Immature natural killer cell (primary cell): ENCODE measurements around the gene DCHS1. TPM values are rescaled to one million over a fixed set of nuclear protein-coding genes. Genes with fewer than 3 reads are reported as not detected.

ENCODE experiments used
- DNase-seq, 3 donors: peaks; one replicate each; pipeline ENCODE4 v3.0.0; 2022; ENCODE audit warnings: mixed read lengths in 1 of 3
- H3K27ac Mint-ChIP-seq, 6 donors: one replicate each; pipeline ENCODE4 v1.8.0; 2020; ENCODE audit warnings: mixed read lengths in 6 of 6, mild to moderate bottlenecking in 5 of 6, inconsistent platforms in 4 of 6, moderate library complexity in 3 of 6
- H3K27me3 Mint-ChIP-seq, 3 donors: one replicate each; pipeline ENCODE4 v1.8.0; 2020 to 2021; ENCODE audit warnings: low read depth in 3 of 3, mild to moderate bottlenecking in 3 of 3, mixed read lengths in 3 of 3, moderate library complexity in 3 of 3, inconsistent platforms in 1 of 3
- H3K36me3 Mint-ChIP-seq, 3 donors: one replicate each; pipeline ENCODE4 v1.8.0; 2020; ENCODE audit warnings: mixed read lengths in 3 of 3, inconsistent platforms in 2 of 3, mild to moderate bottlenecking in 2 of 3
- H3K4me1 Mint-ChIP-seq, 2 donors: one replicate each; pipeline ENCODE4 v1.8.0; 2020; ENCODE audit warnings: inconsistent platforms in 2 of 2, mild to moderate bottlenecking in 2 of 2, mixed read lengths in 2 of 2, moderate library complexity in 1 of 2
- H3K4me3 Mint-ChIP-seq, 5 donors: one replicate each; pipeline ENCODE4 v1.8.0; 2020; ENCODE audit warnings: mild to moderate bottlenecking in 5 of 5, mixed read lengths in 5 of 5, inconsistent platforms in 3 of 5, moderate library complexity in 3 of 5
- H3K9me3 Mint-ChIP-seq, 6 donors: one replicate each; pipeline ENCODE4 v1.8.0; 2020; ENCODE audit warnings: mild to moderate bottlenecking in 6 of 6, mixed read lengths in 6 of 6, inconsistent platforms in 4 of 6, moderate library complexity in 3 of 6
- polyA plus RNA-seq, 3 donors: library from polyadenylated mRNA; unstranded; fragments of 300-500 nt; fragmentation: Illumina TruSeq; gene quantifications; one replicate each; pipeline ENCODE4 v1.2.3, GENCODE V29; 2021

The DCHS1 gene
- polyA plus RNA-seq, 3 donors from 2014 or later: 0.10 to 0.11 TPM; not detected in 1

GRCh38 chr11:6623391-6624363, 31.9 kb downstream of the DCHS1 start:
- no peaks in the 10 kb centered on the region for H3K9me3 Mint-ChIP-seq
- no peak overlapping the region for H3K27ac Mint-ChIP-seq
- H3K36me3 Mint-ChIP-seq: no peaks in the 10 kb centered on the region
- H3K4me3 Mint-ChIP-seq: no peak overlapping the region
- peaks cover 18 to 19% of the 10 kb centered on the region in 2 donors for H3K4me1 Mint-ChIP-seq
- H3K27me3 Mint-ChIP-seq: peaks cover 0 to 2% (median 0%) of the 10 kb centered on the region in 3 donors
- no peak for DNase-seq

DNA sequence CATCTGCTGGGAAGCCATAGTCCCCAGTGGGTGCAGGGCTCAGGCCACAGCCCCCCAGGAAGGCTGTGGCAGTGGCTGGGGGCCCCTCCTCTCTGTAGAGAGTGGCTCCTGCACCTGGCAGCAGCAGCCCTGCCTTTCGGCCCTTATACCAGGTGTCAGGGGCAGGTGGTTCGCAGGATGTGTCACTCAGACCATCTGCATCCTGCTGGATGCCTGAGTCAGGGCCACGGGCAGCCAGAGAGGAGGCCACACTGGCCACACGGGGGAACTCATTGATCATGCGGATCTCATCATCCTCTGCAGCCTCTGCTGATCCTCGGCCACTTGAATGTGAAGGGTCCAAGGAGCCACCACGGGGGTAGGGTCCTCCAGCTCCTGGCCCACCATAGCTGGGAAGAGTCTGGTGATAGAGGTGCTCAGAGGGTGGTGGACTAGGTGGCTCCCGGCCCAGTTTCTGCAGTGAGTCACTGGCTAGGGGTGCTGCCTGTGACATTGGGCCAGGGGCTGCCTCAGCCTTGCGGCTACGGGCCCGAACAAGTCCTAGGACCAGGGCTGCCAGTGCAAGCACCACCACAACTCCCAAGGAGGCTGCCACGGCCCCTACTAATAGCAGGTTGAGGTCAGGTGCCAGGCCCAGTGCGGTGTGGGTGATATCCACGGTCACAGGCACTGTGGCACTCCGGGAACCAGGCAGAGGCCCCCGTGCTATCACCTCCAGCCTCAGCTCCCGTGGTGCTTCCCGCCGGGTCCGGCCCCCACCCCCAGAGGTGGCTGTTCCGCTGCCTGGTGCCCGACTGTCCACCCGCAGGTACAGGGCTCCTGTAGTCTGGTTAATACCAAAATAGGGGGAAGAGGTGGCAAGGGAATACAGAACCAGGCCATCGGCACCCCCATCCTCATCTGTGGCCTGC, 33.1 kb downstream of the DCHS1 start:
- no peaks in the 10 kb centered on the region for H3K9me3 Mint-ChIP-seq
- no peak overlapping the region for H3K4me3 Mint-ChIP-seq
- no peak overlapping the region for H3K27ac Mint-ChIP-seq
- peaks cover 0 to 3% (median 0%) of the 10 kb centered on the region in 3 donors for H3K27me3 Mint-ChIP-seq
- DNase-seq: no peak
- H3K36me3 Mint-ChIP-seq: no peaks in the 10 kb centered on the region
- H3K4me1 Mint-ChIP-seq: peaks cover 11 to 12% of the 10 kb centered on the region in 2 donors

- no peaks in the 10 kb centered on the region for H3K9me3 Mint-ChIP-seq
- H3K27me3 Mint-ChIP-seq: peaks cover 0 to 3% (median 0%) of the 10 kb centered on the region in 3 donors
- no peak for DNase-seq
- no peaks in the 10 kb centered on the region for H3K36me3 Mint-ChIP-seq
- H3K27ac Mint-ChIP-seq: no peak overlapping the region
- no peak overlapping the region for H3K4me3 Mint-ChIP-seq
- H3K4me1 Mint-ChIP-seq: peaks cover 5% of the 10 kb centered on the region in 2 donors
Observed at GRCh38 chr11:6621711-6622211, 33.8 kb downstream of the DCHS1 start.

DNA sequence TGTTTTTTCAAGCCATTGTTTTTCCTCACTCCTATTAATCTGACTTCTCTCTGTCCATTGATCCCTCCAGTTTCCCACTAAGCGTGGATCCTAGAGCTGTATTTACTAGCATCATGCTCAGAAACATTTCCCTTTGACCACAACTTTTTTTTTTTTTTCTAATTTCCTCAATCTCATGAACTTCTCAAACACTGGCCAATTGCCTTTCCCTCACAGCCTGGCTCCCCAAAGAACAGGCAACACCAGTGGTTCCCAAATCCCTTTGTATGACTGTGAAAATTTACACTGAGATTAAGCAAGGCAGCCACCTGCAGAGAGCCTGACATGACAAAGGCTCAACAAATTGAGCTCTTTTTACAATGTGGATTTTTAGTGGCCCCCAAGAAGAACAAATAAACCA, 35.0 kb downstream of the DCHS1 start:
- Mint-ChIP-seq H3K36me3 (peaks cover 0 to 5% (median 5%) of the 10 kb centered on the region in 3 donors), H3K9me3 (no peaks in the 10 kb centered on the region), H3K4me1 (peaks cover 6 to 9% of the 10 kb centered on the region in 2 donors), H3K27me3 (peaks cover 0 to 3% (median 0%) of the 10 kb centered on the region in 3 donors), H3K4me3 (no peak overlapping the region), H3K27ac (no peak overlapping the region)
- DNase-seq: no peak

DNA sequence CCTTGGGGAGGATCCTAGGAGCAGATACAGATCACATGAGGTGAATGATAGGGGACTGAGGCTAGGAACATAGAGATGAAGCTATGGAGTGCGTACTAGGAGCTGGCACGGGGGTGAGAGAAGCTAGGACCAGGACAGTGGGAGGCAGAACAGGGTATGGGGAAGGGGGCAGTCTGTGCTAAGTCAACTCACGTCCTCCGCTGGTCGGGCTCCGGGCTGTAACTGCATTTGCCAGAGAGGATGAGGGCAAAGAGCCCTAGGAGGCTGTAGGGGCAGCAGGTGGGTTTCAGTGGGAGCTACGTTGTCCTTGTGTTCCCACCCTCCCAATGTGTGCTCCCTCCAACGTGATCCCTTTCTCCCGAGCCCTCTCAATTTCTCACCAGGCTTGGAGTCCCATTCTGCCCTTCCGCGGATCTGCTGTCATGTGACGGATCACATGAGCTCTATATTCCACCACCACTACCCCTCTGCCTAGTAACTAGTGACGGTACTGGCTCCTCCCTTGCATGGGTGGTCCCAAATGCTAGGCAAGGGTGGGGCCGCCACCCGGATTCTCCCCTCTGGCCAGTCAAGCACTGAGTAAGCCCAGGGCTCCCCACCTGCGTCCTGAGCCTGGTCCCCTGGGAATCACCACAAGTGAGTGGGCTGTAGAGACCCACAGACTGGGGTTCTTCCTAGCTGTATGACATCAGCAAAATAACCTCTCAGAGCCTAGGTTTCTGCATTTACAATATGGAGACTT, 36.4 kb downstream of the DCHS1 start, which contains the start of gene TPP1:
Gene TPP1 (minus strand): TSS at position 419 of the 742 bp plus-strand sequence. CDS start 22 bp downstream, at position 397.
- Mint-ChIP-seq H3K27ac (no peak within 1 kb of the TSS), H3K27me3 (peaks cover 0 to 3% (median 0%) of the 10 kb centered on the region in 3 donors), H3K4me3 (no peak within 1 kb of the TSS), H3K36me3 (peaks cover 0 to 10% (median 8%) of the 10 kb centered on the region in 3 donors), H3K9me3 (no peaks in the 10 kb centered on the region), H3K4me1 (peaks cover 6 to 10% of the 10 kb centered on the region in 2 donors)
- DNase-seq: peak; percentile 91 to 93 (median 92)

- no peaks in the 10 kb centered on the region for H3K9me3 Mint-ChIP-seq
- peaks cover 0 to 3% (median 0%) of the 10 kb centered on the region in 3 donors for H3K27me3 Mint-ChIP-seq
- no peak overlapping the region for H3K27ac Mint-ChIP-seq
- peaks cover 6 to 10% of the 10 kb centered on the region in 2 donors for H3K4me1 Mint-ChIP-seq
- no peak overlapping the region for H3K4me3 Mint-ChIP-seq
- DNase-seq: peak; percentile 58 to 67 (median 62)
- peaks cover 0 to 10% (median 8%) of the 10 kb centered on the region in 3 donors for H3K36me3 Mint-ChIP-seq
Observed at GRCh38 chr11:6618117-6619003, 37.2 kb downstream of the DCHS1 start.

- Mint-ChIP-seq H3K9me3 (no peaks in the 10 kb centered on the region), H3K4me1 (peaks cover 6 to 10% of the 10 kb centered on the region in 2 donors), H3K36me3 (peaks cover 0 to 10% (median 8%) of the 10 kb centered on the region in 3 donors), H3K4me3 (peak overlapping the region in 1 of 5 donors; percentile 54), H3K27ac (peak overlapping the region in 1 of 6 donors; percentile 32), H3K27me3 (peaks cover 0 to 3% (median 0%) of the 10 kb centered on the region in 3 donors)
- DNase-seq: no peak
Observed at GRCh38 chr11:6617315-6617781, 38.3 kb downstream of the DCHS1 start.

GRCh38 chr11:6616596-6617250, 38.9 kb downstream of the DCHS1 start:
- no peak for DNase-seq
- peaks cover 6 to 10% of the 10 kb centered on the region in 2 donors for H3K4me1 Mint-ChIP-seq
- peaks cover 0 to 10% (median 8%) of the 10 kb centered on the region in 3 donors for H3K36me3 Mint-ChIP-seq
- no peaks in the 10 kb centered on the region for H3K9me3 Mint-ChIP-seq
- peak overlapping the region in 4 of 6 donors; percentile 37 to 82 (median 60) for H3K27ac Mint-ChIP-seq
- peak overlapping the region in 2 of 5 donors; percentile 18 to 38 for H3K4me3 Mint-ChIP-seq
- H3K27me3 Mint-ChIP-seq: peaks cover 0 to 3% (median 0%) of the 10 kb centered on the region in 3 donors

DNA sequence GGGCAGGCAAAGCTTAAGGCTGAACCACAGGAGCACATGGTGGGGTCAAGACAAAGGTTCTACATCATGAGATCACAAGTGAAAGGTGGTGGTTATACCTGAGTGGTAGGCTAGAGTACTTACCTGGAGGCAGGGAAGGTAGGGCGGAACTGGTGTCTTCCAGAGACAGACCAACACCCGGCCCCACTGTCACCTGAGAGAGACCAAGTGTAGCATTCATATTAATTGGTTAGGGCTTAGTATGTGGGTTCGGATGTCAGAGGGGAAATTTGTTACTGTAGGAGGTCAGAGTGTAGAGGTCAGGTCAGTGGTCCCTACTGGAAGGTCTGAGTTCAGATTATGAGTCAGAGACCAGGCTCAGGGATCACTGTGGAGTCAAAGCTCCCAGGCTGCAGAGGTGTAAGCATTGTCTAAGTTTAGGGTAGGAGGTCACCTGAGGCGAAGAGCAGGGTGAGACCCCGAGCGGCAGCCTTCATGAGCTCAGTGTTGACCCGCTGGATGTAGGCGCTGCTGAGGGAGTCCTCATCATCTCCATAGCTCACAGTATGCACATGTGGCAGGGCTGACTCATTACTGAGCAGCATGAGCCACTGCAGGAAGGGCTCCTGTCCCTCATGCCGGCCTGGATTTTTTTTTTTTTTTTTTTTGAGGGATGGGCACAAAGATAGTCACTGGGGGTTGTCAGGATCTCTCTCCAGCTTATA, 39.6 kb downstream of the DCHS1 start:
- no peaks in the 10 kb centered on the region for H3K9me3 Mint-ChIP-seq
- H3K27me3 Mint-ChIP-seq: peaks cover 0 to 10% (median 2%) of the 10 kb centered on the region in 3 donors
- H3K4me3 Mint-ChIP-seq: peak overlapping the region in 3 of 5 donors; percentile 41 to 68 (median 48)
- peaks cover 13 to 16% of the 10 kb centered on the region in 2 donors for H3K4me1 Mint-ChIP-seq
- H3K27ac Mint-ChIP-seq: peak overlapping the region in 5 of 6 donors; percentile 60 to 82 (median 62)
- peaks cover 0 to 10% (median 8%) of the 10 kb centered on the region in 3 donors for H3K36me3 Mint-ChIP-seq
- no peak for DNase-seq

GRCh38 chr11:6615046-6615445, 40.6 kb downstream of the DCHS1 start:
- DNase-seq: no peak
- Mint-ChIP-seq H3K27me3 (peaks cover 0 to 12% (median 3%) of the 10 kb centered on the region in 3 donors), H3K9me3 (no peaks in the 10 kb centered on the region), H3K4me3 (no peak overlapping the region), H3K4me1 (peaks cover 21 to 22% of the 10 kb centered on the region in 2 donors), H3K27ac (peak overlapping the region in 4 of 6 donors; percentile 25 to 88 (median 56)), H3K36me3 (peaks cover 1 to 15% (median 10%) of the 10 kb centered on the region in 3 donors)

DNA sequence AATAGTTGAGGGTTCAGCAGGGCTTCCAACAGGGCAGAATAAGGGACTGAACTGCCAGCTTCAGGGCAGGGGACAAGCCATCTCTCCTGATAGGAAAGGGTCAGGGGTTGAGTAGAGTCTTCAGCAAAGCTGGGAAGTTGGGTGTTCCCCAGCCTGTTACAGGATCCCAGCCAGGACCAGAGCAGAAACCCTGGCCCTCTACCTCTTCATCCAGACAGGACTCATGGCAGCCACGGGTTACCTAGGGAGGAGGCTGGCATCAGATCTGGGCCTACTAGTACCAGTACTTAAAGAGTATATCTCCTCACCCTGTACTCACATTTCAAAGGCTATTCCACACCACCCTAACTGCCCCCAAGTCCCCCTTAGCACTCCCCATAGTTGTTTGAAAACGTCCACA, 41.2 kb downstream of the DCHS1 start:
- Mint-ChIP-seq H3K4me1 (peaks cover 25 to 28% of the 10 kb centered on the region in 2 donors), H3K36me3 (peaks cover 7 to 21% (median 16%) of the 10 kb centered on the region in 3 donors), H3K27ac (peak overlapping the region in 1 of 6 donors; percentile 67), H3K27me3 (peaks cover 0 to 12% (median 5%) of the 10 kb centered on the region in 3 donors), H3K9me3 (no peaks in the 10 kb centered on the region), H3K4me3 (no peak overlapping the region)
- DNase-seq: no peak
